K562 (cell line): Measurements from ENCODE around the gene LRRFIP2. TPM values are rescaled to one million over a fixed set of nuclear protein-coding genes. Genes with fewer than 3 reads are reported as not detected.

ENCODE experiments used
- ATAC-seq: fragments of 200-7000 bp; cut with Tn5 transposase; 3 replicates; pipeline ENCODE4 v1.9.1; 2020; ENCODE audit warnings: moderate library complexity
- BruUV-seq: library from RNA; stranded (reverse); fragments of 400-500 nt; replicated peaks from 2 replicates; lab custom pipeline; 2021; lab: Mats Ljungman, UMichigan
- CTCF ChIA-PET: fragments of 300-600 bp; formaldehyde crosslinking; extraction: SDS; loops from one replicate; lab custom pipeline; 2021; ENCODE audit warnings: low intra/inter-chr PET ratio; lab: Yijun Ruan, JAX
- POLR2A ChIA-PET: fragments of 300-600, 350-650 bp; sonication (Branson Sonifier 250); formaldehyde crosslinking; extraction: SDS; loops from one replicate; lab custom pipeline; 2021; ENCODE audit warnings: antibody characterized with exemption, inconsistent platforms; lab: Yijun Ruan, JAX
- DNase-seq, 4 experiments: peaks; one replicate each; pipeline versions ENCODE4 v3.0.0 to v3.0.0-alpha.2; 2011 to 2018; ENCODE audit warnings: low spot score in 3 of 4, mixed read lengths in 3 of 4; ENCODE audit errors: extremely low read depth in 1 of 4
- FAIRE-seq: peaks from 2 replicates; lab custom pipeline; 2011; peaks lifted over from hg19 to GRCh38; lab: Jason Lieb, UNC
- H2AFZ ChIP-seq: 2 replicates; pipeline ENCODE4 v1.6.0; 2011; ENCODE audit warnings: low read depth, low read length, control low read depth, inconsistent platforms
- H3K27ac ChIP-seq: fragments of 200-600 bp; 3 replicates; pipeline ENCODE4 v1.8.0; 2011; ENCODE audit warnings: low read depth, mild to moderate bottlenecking, control low read depth, inconsistent platforms, low read length, moderate library complexity, mixed read lengths; ENCODE audit errors: extremely low read depth
- H3K27me3 ChIP-seq, 2 experiments: fragments of 300-600 bp in 1 of 2; 2 replicates in 1 of 2; 3 replicates in 1 of 2; pipeline versions ENCODE4 v1.6.0 to v1.8.0; 2011; ENCODE audit warnings: inconsistent platforms in 2 of 2, low read length in 2 of 2, mild to moderate bottlenecking in 1 of 2, mixed read lengths in 1 of 2, moderate library complexity in 1 of 2; ENCODE audit not compliant: control insufficient read depth in 2 of 2, insufficient read depth in 2 of 2
- H3K36me3 ChIP-seq: fragments of 300-600 bp; 3 replicates; pipeline ENCODE4 v1.8.0; 2011; ENCODE audit warnings: mild to moderate bottlenecking, low read length, inconsistent platforms; ENCODE audit not compliant: control insufficient read depth, insufficient read depth
- H3K4me1 ChIP-seq, 2 experiments: fragments of 200-600 bp in 1 of 2; replicated peaks in 1 of 2; 2 replicates in 1 of 2; 3 replicates in 1 of 2; pipeline versions ENCODE4 v1.5.1 to v1.8.0; 2011; ENCODE audit warnings: inconsistent platforms in 2 of 2, low read length in 2 of 2, mild to moderate bottlenecking in 1 of 2, mixed read lengths in 1 of 2, moderate library complexity in 1 of 2; ENCODE audit not compliant: control insufficient read depth in 2 of 2, insufficient read depth in 2 of 2
- H3K4me2 ChIP-seq: 2 replicates; pipeline ENCODE4 v1.6.1; 2011; ENCODE audit warnings: low read length, control low read depth, inconsistent platforms, mixed read lengths; ENCODE audit not compliant: insufficient read depth
- H3K4me3 ChIP-seq: fragments of 200-600 bp; sonication (generic), shearing (Covaris generic); 2 replicates; pipeline ENCODE4 v1.5.1; 2016; ENCODE audit warnings: control low read depth, inconsistent platforms
- H3K79me2 ChIP-seq: fragments of 200-600 bp; 3 replicates; pipeline ENCODE4 v1.8.0; 2011; ENCODE audit warnings: low read length, inconsistent platforms; ENCODE audit not compliant: control insufficient read depth, insufficient read depth
- H3K9ac ChIP-seq, 2 experiments: 2 replicates each; pipeline versions ENCODE4 v1.6.0 to v1.6.1; 2011; ENCODE audit warnings: low read depth in 2 of 2, low read length in 2 of 2, control low read depth in 1 of 2, inconsistent platforms in 1 of 2, mild to moderate bottlenecking in 1 of 2, mixed read lengths in 1 of 2; ENCODE audit not compliant: insufficient read depth in 1 of 2
- H3K9me1 ChIP-seq: one replicate; pipeline ENCODE4 v1.6.0; 2011; ENCODE audit warnings: inconsistent platforms, mild to moderate bottlenecking, low read length, moderate library complexity; ENCODE audit not compliant: control insufficient read depth, insufficient read depth
- H3K9me3 ChIP-seq: replicated peaks from 2 replicates; pipeline ENCODE4 v1.5.1; 2011; ENCODE audit warnings: low read depth, low read length, inconsistent platforms; ENCODE audit not compliant: control insufficient read depth, insufficient read depth
- H4K20me1 ChIP-seq: replicated peaks from 2 replicates; pipeline ENCODE4 v1.6.1; 2011; ENCODE audit warnings: low read length, inconsistent platforms, mixed read lengths; ENCODE audit not compliant: control insufficient read depth, insufficient read depth
- CHCHD3 ChIP-seq: fragments of 250-450 bp; sonication (Bioruptor Pico); IDR thresholded peaks from 2 replicates; pipeline ENCODE4 v2.1.2; 2022; ENCODE audit warnings: mild to moderate bottlenecking
- E2F5 ChIP-seq: sonication (generic); formaldehyde crosslinking; IDR thresholded peaks from 2 replicates; pipeline ENCODE4 v1.8.0; 2022; ENCODE audit warnings: mild to moderate bottlenecking, missing genetic modification reagents
- ETV5 ChIP-seq: sonication (generic); formaldehyde crosslinking; IDR thresholded peaks from 2 replicates; pipeline ENCODE4 v1.4.0; 2020; ENCODE audit warnings: low read depth, mild to moderate bottlenecking, missing genetic modification reagents
- FUS ChIP-seq: fragments of 200-400 bp; formaldehyde crosslinking; optimal IDR thresholded peaks from 2 replicates; pipeline ENCODE3; 2017; ENCODE audit warnings: low read depth, low read length
- IFI16 ChIP-seq: fragments of 250-450 bp; sonication (Bioruptor Pico); IDR thresholded peaks from 2 replicates; pipeline ENCODE4 v2.1.2; 2022; ENCODE audit warnings: mild to moderate bottlenecking, inconsistent platforms
- KLF13 ChIP-seq: fragments of 450-650 bp; IDR thresholded peaks from 2 replicates; pipeline ENCODE4 v1.6.1; 2016; ENCODE audit warnings: missing genetic modification characterization, low read depth, mild to moderate bottlenecking, missing compliant biosample characterization, moderate library complexity, borderline replicate concordance
- LCOR ChIP-seq: sonication (generic); formaldehyde crosslinking; IDR thresholded peaks from 2 replicates; pipeline ENCODE4 v1.8.0; 2022; ENCODE audit warnings: mild to moderate bottlenecking, missing genetic modification reagents
- MCM7 ChIP-seq, 2 experiments: fragments of 450-650 bp; IDR thresholded peaks; 2 replicates each; pipeline ENCODE4 v1.6.1; 2016 to 2018
- NCOA2 ChIP-seq, 2 experiments: fragments of 450-650 bp; IDR thresholded peaks; 2 replicates each; pipeline ENCODE4 v1.6.1; 2018; ENCODE audit warnings: mild to moderate bottlenecking in 2 of 2, moderate library complexity in 1 of 2; ENCODE audit not compliant: partially characterized antibody in 2 of 2
- NFRKB ChIP-seq: fragments of 450-650 bp; IDR thresholded peaks from 2 replicates; pipeline ENCODE4 v1.6.1; 2016; ENCODE audit warnings: low read depth
- NONO ChIP-seq, 2 experiments: fragments of 200-400 bp in 1 of 2; fragments of 450-650 bp in 1 of 2; formaldehyde crosslinking in 1 of 2; IDR thresholded peaks; 2 replicates each; pipeline ENCODE4 v1.6.1; 2017; ENCODE audit warnings: low read depth in 2 of 2, mild to moderate bottlenecking in 2 of 2, moderate library complexity in 2 of 2, low read length in 1 of 2
- ZNF133 ChIP-seq: fragments of 250-450 bp; sonication (Bioruptor Pico); IDR thresholded peaks from 2 replicates; pipeline ENCODE4 v1.4.0; 2020; ENCODE audit warnings: mild to moderate bottlenecking
- ZNF551 ChIP-seq: fragments of 250-450 bp; sonication (Bioruptor Pico); IDR thresholded peaks from 2 replicates; pipeline ENCODE4 v1.5.0; 2021; ENCODE audit warnings: mild to moderate bottlenecking, moderate library complexity
- ZNF75A ChIP-seq: fragments of 450-650 bp; formaldehyde crosslinking; IDR thresholded peaks from 2 replicates; pipeline ENCODE4 v1.4.0; 2020; ENCODE audit warnings: mild to moderate bottlenecking
- WGBS: fragments of 100-300 bp; shearing (Covaris generic); methylation state at CpG from one replicate; pipeline ENCODE4 v1.1.6; 2016; ENCODE audit warnings: low coverage, mixed read lengths; ENCODE audit not compliant: insufficient coverage; ENCODE audit errors: missing lambda C conversion rate; 5-methylcytosine and 5-hydroxymethylcytosine counted together
- in situ Hi-C: fragments of 300-500 bp; cut with MboI; formaldehyde crosslinking; loops from 4 replicates; pipeline ENCODE4 v1.15.0; 2018; ENCODE audit warnings: inconsistent platforms, mixed read lengths
- intact Hi-C: fragments of 100-400 bp; cut with micrococcal nuclease; formaldehyde crosslinking; loops from 2 replicates; pipeline ENCODE4 v1.14.2; 2022
- polyA plus RNA-seq, 8 experiments: library from polyadenylated mRNA; depleted of rRNA in 4 of 8; stranded (reverse) in 5 of 8; unstranded in 3 of 8; fragments of >200 nt; fragmentation: Nextera tagmentation in 2 of 8; fragmentation: Illumina TruSeq in 1 of 8; extraction: Ambion mirVana in 2 of 8; extraction: Trizol in 1 of 8; gene quantifications; 2 replicates each; pipeline versions ENCODE4 v1.2.1 to v1.2.3, GENCODE V29; 2011 to 2014; ENCODE audit warnings: inconsistent platforms in 1 of 8, missing spikeins in 1 of 8
- total RNA-seq, 7 experiments: library from RNA; depleted of rRNA in 6 of 7; stranded (reverse); fragments of >200 nt in 6 of 7; fragmentation: Illumina TruSeq in 2 of 7; extraction: Trizol in 2 of 7; gene quantifications; 2 replicates each; pipeline versions ENCODE4 v1.2.1 to v1.2.3, GENCODE V29; 2011 to 2021; ENCODE audit warnings: low replicate concordance in 1 of 7
- TF ChIP-seq, protein P1 (sequence below), 2 experiments: fragments of 450-650 bp; conservative IDR thresholded peaks; 2 replicates each; pipeline ENCODE4 v1.6.1; 2017; ENCODE audit warnings: mild to moderate bottlenecking in 2 of 2, moderate library complexity in 2 of 2

The LRRFIP2 gene
- total and polyA plus RNA-seq, 9 of the 15 experiments (the other 6 are each of a cell fraction or from before 2014, with no cell fraction given), result 9.9 to 53.9 (median 42.7) TPM

- in situ Hi-C loops (no loop called here), intact Hi-C loops (no loop called here)
- Histone ChIP-seq H3K4me2 (no peak overlapping the region), H3K36me3 (peaks cover 35% of the 10 kb centered on the region), H3K4me1 (no peaks in the 10 kb centered on the region), H3K4me3 (no peak overlapping the region), H3K27ac (no peak overlapping the region), H3K27me3 (no peaks in the 10 kb centered on the region), H2AFZ (no peak overlapping the region), H3K79me2 (no peaks in the 10 kb centered on the region), H3K9me3 (no peaks in the 10 kb centered on the region), H4K20me1 (no peaks in the 10 kb centered on the region), H3K9me1 (no peaks in the 10 kb centered on the region), H3K9ac (no peak overlapping the region)
- WGBS, result 100% methylated on average over 1 of the region's 1 CpG
- BruUV-seq, result no TSS peak
- FAIRE-seq (no peak), DNase-seq (no peak), ATAC-seq (no peak)
- CTCF ChIA-PET, result no interaction called here
- POLR2A ChIA-PET, result interaction anchor here (0.6 kb wide), 1 partner anchor 15 kb away, joined by 3 read pairs; no protein-coding TSS in a partner anchor
- TF ChIP-seq LCOR, result no peak
- TF ChIP-seq NONO (IDR thresholded peaks at IDR 0.05; ENCODE audit: low read depth in 2 of 2, low read length in 1 of 2), result no peak
- no peak for TF ChIP-seq ZNF551 (CRISPR knock-in tag)
- TF ChIP-seq FUS, result no peak
- TF ChIP-seq, protein P1, sequence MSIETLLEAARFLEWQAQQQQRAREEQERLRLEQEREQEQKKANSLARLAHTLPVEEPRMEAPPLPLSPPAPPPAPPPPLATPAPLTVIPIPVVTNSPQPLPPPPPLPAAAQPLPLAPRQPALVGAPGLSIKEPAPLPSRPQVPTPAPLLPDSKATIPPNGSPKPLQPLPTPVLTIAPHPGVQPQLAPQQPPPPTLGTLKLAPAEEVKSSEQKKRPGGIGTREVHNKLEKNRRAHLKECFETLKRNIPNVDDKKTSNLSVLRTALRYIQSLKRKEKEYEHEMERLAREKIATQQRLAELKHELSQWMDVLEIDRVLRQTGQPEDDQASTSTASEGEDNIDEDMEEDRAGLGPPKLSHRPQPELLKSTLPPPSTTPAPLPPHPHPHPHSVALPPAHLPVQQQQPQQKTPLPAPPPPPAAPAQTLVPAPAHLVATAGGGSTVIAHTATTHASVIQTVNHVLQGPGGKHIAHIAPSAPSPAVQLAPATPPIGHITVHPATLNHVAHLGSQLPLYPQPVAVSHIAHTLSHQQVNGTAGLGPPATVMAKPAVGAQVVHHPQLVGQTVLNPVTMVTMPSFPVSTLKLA (conservative IDR thresholded peaks at IDR 0.05), result no peak
- no peak for TF ChIP-seq E2F5 (CRISPR knock-in tag)
- no peak for TF ChIP-seq ZNF75A (CRISPR knock-in tag)
- TF ChIP-seq MCM7 (IDR thresholded peaks at IDR 0.05), result no peak
- TF ChIP-seq NFRKB, result no peak
- no peak for TF ChIP-seq ETV5 (CRISPR knock-in tag)
- TF ChIP-seq KLF13 (tag), result no peak
- no peak for TF ChIP-seq CHCHD3 (CRISPR knock-in tag)
- TF ChIP-seq NCOA2 (IDR thresholded peaks at IDR 0.05; ENCODE audit: partially characterized antibody in 2 of 2), result no peak
- TF ChIP-seq ZNF133 (CRISPR knock-in tag), result no peak
- no peak for TF ChIP-seq IFI16 (CRISPR knock-in tag)
Observed at GRCh38 chr3:37075955-37076354, 98.4 kb downstream of the LRRFIP2 start.
